K562 (cell line): ENCODE results near the gene SCAMP2. TPM values are rescaled to one million over a fixed set of nuclear protein-coding genes. Genes with fewer than 3 reads are reported as not detected.

Experiments
- ATAC-seq: fragments of 200-7000 bp; cut with Tn5 transposase; 3 replicates; pipeline ENCODE4 v1.9.1; 2020; ENCODE audit warnings: moderate library complexity
- BruUV-seq: library from RNA; stranded (reverse); fragments of 400-500 nt; replicated peaks from 2 replicates; lab custom pipeline; 2021; lab: Mats Ljungman, UMichigan
- CTCF ChIA-PET: fragments of 300-600 bp; formaldehyde crosslinking; extraction: SDS; loops from one replicate; lab custom pipeline; 2021; ENCODE audit warnings: low intra/inter-chr PET ratio; lab: Yijun Ruan, JAX
- POLR2A ChIA-PET: fragments of 300-600, 350-650 bp; sonication (Branson Sonifier 250); formaldehyde crosslinking; extraction: SDS; loops from one replicate; lab custom pipeline; 2021; ENCODE audit warnings: antibody characterized with exemption, inconsistent platforms; lab: Yijun Ruan, JAX
- DNase-seq, 4 experiments: peaks; one replicate each; pipeline versions ENCODE4 v3.0.0 to v3.0.0-alpha.2; 2011 to 2018; ENCODE audit warnings: low spot score in 3 of 4, mixed read lengths in 3 of 4; ENCODE audit errors: extremely low read depth in 1 of 4
- FAIRE-seq: peaks from 2 replicates; lab custom pipeline; 2011; peaks lifted over from hg19 to GRCh38; lab: Jason Lieb, UNC
- H2AFZ ChIP-seq: 2 replicates; pipeline ENCODE4 v1.6.0; 2011; ENCODE audit warnings: low read depth, low read length, control low read depth, inconsistent platforms
- H3K27ac ChIP-seq: fragments of 200-600 bp; 3 replicates; pipeline ENCODE4 v1.8.0; 2011; ENCODE audit warnings: low read depth, mild to moderate bottlenecking, control low read depth, inconsistent platforms, low read length, moderate library complexity, mixed read lengths; ENCODE audit errors: extremely low read depth
- H3K27me3 ChIP-seq, 2 experiments: fragments of 300-600 bp in 1 of 2; 2 replicates in 1 of 2; 3 replicates in 1 of 2; pipeline versions ENCODE4 v1.6.0 to v1.8.0; 2011; ENCODE audit warnings: inconsistent platforms in 2 of 2, low read length in 2 of 2, mild to moderate bottlenecking in 1 of 2, mixed read lengths in 1 of 2, moderate library complexity in 1 of 2; ENCODE audit not compliant: control insufficient read depth in 2 of 2, insufficient read depth in 2 of 2
- H3K36me3 ChIP-seq: fragments of 300-600 bp; 3 replicates; pipeline ENCODE4 v1.8.0; 2011; ENCODE audit warnings: mild to moderate bottlenecking, low read length, inconsistent platforms; ENCODE audit not compliant: control insufficient read depth, insufficient read depth
- H3K4me1 ChIP-seq, 2 experiments: fragments of 200-600 bp in 1 of 2; replicated peaks in 1 of 2; 2 replicates in 1 of 2; 3 replicates in 1 of 2; pipeline versions ENCODE4 v1.5.1 to v1.8.0; 2011; ENCODE audit warnings: inconsistent platforms in 2 of 2, low read length in 2 of 2, mild to moderate bottlenecking in 1 of 2, mixed read lengths in 1 of 2, moderate library complexity in 1 of 2; ENCODE audit not compliant: control insufficient read depth in 2 of 2, insufficient read depth in 2 of 2
- H3K4me2 ChIP-seq: 2 replicates; pipeline ENCODE4 v1.6.1; 2011; ENCODE audit warnings: low read length, control low read depth, inconsistent platforms, mixed read lengths; ENCODE audit not compliant: insufficient read depth
- H3K4me3 ChIP-seq: fragments of 200-600 bp; sonication (generic), shearing (Covaris generic); 2 replicates; pipeline ENCODE4 v1.5.1; 2016; ENCODE audit warnings: control low read depth, inconsistent platforms
- H3K79me2 ChIP-seq: fragments of 200-600 bp; 3 replicates; pipeline ENCODE4 v1.8.0; 2011; ENCODE audit warnings: low read length, inconsistent platforms; ENCODE audit not compliant: control insufficient read depth, insufficient read depth
- H3K9ac ChIP-seq, 2 experiments: 2 replicates each; pipeline versions ENCODE4 v1.6.0 to v1.6.1; 2011; ENCODE audit warnings: low read depth in 2 of 2, low read length in 2 of 2, control low read depth in 1 of 2, inconsistent platforms in 1 of 2, mild to moderate bottlenecking in 1 of 2, mixed read lengths in 1 of 2; ENCODE audit not compliant: insufficient read depth in 1 of 2
- H3K9me1 ChIP-seq: one replicate; pipeline ENCODE4 v1.6.0; 2011; ENCODE audit warnings: inconsistent platforms, mild to moderate bottlenecking, low read length, moderate library complexity; ENCODE audit not compliant: control insufficient read depth, insufficient read depth
- H3K9me3 ChIP-seq: replicated peaks from 2 replicates; pipeline ENCODE4 v1.5.1; 2011; ENCODE audit warnings: low read depth, low read length, inconsistent platforms; ENCODE audit not compliant: control insufficient read depth, insufficient read depth
- H4K20me1 ChIP-seq: replicated peaks from 2 replicates; pipeline ENCODE4 v1.6.1; 2011; ENCODE audit warnings: low read length, inconsistent platforms, mixed read lengths; ENCODE audit not compliant: control insufficient read depth, insufficient read depth
- CBFA2T3 ChIP-seq: fragments of 450-650 bp; IDR thresholded peaks from 2 replicates; pipeline ENCODE4 v1.6.1; 2017
- FUS ChIP-seq: fragments of 200-400 bp; formaldehyde crosslinking; optimal IDR thresholded peaks from 2 replicates; pipeline ENCODE3; 2017; ENCODE audit warnings: low read depth, low read length
- ILK ChIP-seq: fragments of 450-650 bp; IDR thresholded peaks from 2 replicates; pipeline ENCODE4 v1.6.1; 2016; ENCODE audit warnings: missing genetic modification characterization, low read depth, mild to moderate bottlenecking, missing compliant biosample characterization, moderate library complexity, borderline replicate concordance
- MECOM ChIP-seq: fragments of 250-450 bp; sonication (Bioruptor Pico); IDR thresholded peaks from 2 replicates; pipeline ENCODE4 v1.8.0; 2022; ENCODE audit warnings: inconsistent platforms
- MYBL2 ChIP-seq, 2 experiments: fragments of 450-650 bp in 1 of 2; sonication (generic) in 1 of 2; formaldehyde crosslinking in 1 of 2; IDR thresholded peaks; 2 replicates each; pipeline versions ENCODE4 v1.6.1 to v1.8.1; 2017 to 2022; ENCODE audit warnings: borderline replicate concordance in 1 of 2, inconsistent platforms in 1 of 2, low read depth in 1 of 2, mild to moderate bottlenecking in 1 of 2, missing genetic modification reagents in 1 of 2, moderate library complexity in 1 of 2
- SIN3A ChIP-seq, 2 experiments: fragments of 150-350 bp in 1 of 2; IDR thresholded peaks; 2 replicates each; pipeline ENCODE4 v1.6.1; 2011 to 2016; ENCODE audit warnings: borderline replicate concordance in 2 of 2, low read depth in 2 of 2, low read length in 2 of 2, mild to moderate bottlenecking in 2 of 2, moderate library complexity in 2 of 2; ENCODE audit not compliant: control insufficient read depth in 1 of 2
- WHSC1 ChIP-seq: IDR thresholded peaks from one replicate; pipeline ENCODE4 v1.6.1; 2012; ENCODE audit warnings: low read length, control low read depth, inconsistent platforms
- YY1 ChIP-seq, 3 experiments: IDR thresholded peaks; 2 replicates each; pipeline ENCODE4 v1.6.1; 2011; ENCODE audit warnings: low read length in 2 of 3, mild to moderate bottlenecking in 2 of 3, moderate library complexity in 2 of 3, borderline replicate concordance in 1 of 3, control low read depth in 1 of 3, low read depth in 1 of 3; ENCODE audit not compliant: insufficient read depth in 3 of 3, insufficient replicate concordance in 2 of 3, control insufficient read depth in 1 of 3, insufficient read length in 1 of 3; ENCODE audit errors: extremely low read depth in 1 of 3
- ZBTB8A ChIP-seq: fragments of 450-650 bp; IDR thresholded peaks from 2 replicates; pipeline ENCODE4 v1.6.1; 2018; ENCODE audit warnings: mild to moderate bottlenecking, moderate library complexity; ENCODE audit not compliant: partially characterized antibody
- WGBS: fragments of 100-300 bp; shearing (Covaris generic); methylation state at CpG from one replicate; pipeline ENCODE4 v1.1.6; 2016; ENCODE audit warnings: low coverage, mixed read lengths; ENCODE audit not compliant: insufficient coverage; ENCODE audit errors: missing lambda C conversion rate; 5-methylcytosine and 5-hydroxymethylcytosine counted together
- in situ Hi-C: fragments of 300-500 bp; cut with MboI; formaldehyde crosslinking; loops from 4 replicates; pipeline ENCODE4 v1.15.0; 2018; ENCODE audit warnings: inconsistent platforms, mixed read lengths
- intact Hi-C: fragments of 100-400 bp; cut with micrococcal nuclease; formaldehyde crosslinking; loops from 2 replicates; pipeline ENCODE4 v1.14.2; 2022
- polyA plus RNA-seq, 8 experiments: library from polyadenylated mRNA; depleted of rRNA in 4 of 8; stranded (reverse) in 5 of 8; unstranded in 3 of 8; fragments of >200 nt; fragmentation: Nextera tagmentation in 2 of 8; fragmentation: Illumina TruSeq in 1 of 8; extraction: Ambion mirVana in 2 of 8; extraction: Trizol in 1 of 8; gene quantifications; 2 replicates each; pipeline versions ENCODE4 v1.2.1 to v1.2.3, GENCODE V29; 2011 to 2014; ENCODE audit warnings: inconsistent platforms in 1 of 8, missing spikeins in 1 of 8
- total RNA-seq, 7 experiments: library from RNA; depleted of rRNA in 6 of 7; stranded (reverse); fragments of >200 nt in 6 of 7; fragmentation: Illumina TruSeq in 2 of 7; extraction: Trizol in 2 of 7; gene quantifications; 2 replicates each; pipeline versions ENCODE4 v1.2.1 to v1.2.3, GENCODE V29; 2011 to 2021; ENCODE audit warnings: low replicate concordance in 1 of 7
- TF ChIP-seq, protein P1 (sequence below): fragments of 450-650 bp; IDR thresholded peaks from 2 replicates; pipeline ENCODE4 v1.6.1; 2016
- TF ChIP-seq, protein P2 (sequence below): fragments of 250-450 bp; sonication (Bioruptor Pico); IDR thresholded peaks from 2 replicates; pipeline ENCODE4 v1.5.0; 2020; ENCODE audit warnings: mild to moderate bottlenecking
- TF ChIP-seq, protein P3 (sequence below), 3 experiments: fragments of 200-800 bp in 1 of 3; sonication (Bioruptor generic) in 1 of 3; sonication (generic) in 1 of 3; formaldehyde crosslinking in 1 of 3; IDR thresholded peaks; 2 replicates each; pipeline versions ENCODE4 v1.6.1 to v1.8.0; 2016 to 2022; ENCODE audit warnings: mild to moderate bottlenecking in 2 of 3, missing compliant biosample characterization in 2 of 3, missing genetic modification characterization in 2 of 3, missing genetic modification reagents in 1 of 3
- TF ChIP-seq, protein P4 (sequence below), 2 experiments: fragments of 450-650 bp in 1 of 2; sonication (generic) in 1 of 2; formaldehyde crosslinking; conservative IDR thresholded peaks; 2 replicates each; pipeline versions ENCODE4 v1.4.0 to v1.8.1; 2020 to 2022; ENCODE audit warnings: mild to moderate bottlenecking in 1 of 2, missing genetic modification reagents in 1 of 2

SCAMP2 gene
- total and polyA plus RNA-seq, 9 of the 15 experiments (the other 6 are each of a cell fraction or from before 2014, with no cell fraction given) = 5.9 to 61.1 (median 20.1) TPM

DNA sequence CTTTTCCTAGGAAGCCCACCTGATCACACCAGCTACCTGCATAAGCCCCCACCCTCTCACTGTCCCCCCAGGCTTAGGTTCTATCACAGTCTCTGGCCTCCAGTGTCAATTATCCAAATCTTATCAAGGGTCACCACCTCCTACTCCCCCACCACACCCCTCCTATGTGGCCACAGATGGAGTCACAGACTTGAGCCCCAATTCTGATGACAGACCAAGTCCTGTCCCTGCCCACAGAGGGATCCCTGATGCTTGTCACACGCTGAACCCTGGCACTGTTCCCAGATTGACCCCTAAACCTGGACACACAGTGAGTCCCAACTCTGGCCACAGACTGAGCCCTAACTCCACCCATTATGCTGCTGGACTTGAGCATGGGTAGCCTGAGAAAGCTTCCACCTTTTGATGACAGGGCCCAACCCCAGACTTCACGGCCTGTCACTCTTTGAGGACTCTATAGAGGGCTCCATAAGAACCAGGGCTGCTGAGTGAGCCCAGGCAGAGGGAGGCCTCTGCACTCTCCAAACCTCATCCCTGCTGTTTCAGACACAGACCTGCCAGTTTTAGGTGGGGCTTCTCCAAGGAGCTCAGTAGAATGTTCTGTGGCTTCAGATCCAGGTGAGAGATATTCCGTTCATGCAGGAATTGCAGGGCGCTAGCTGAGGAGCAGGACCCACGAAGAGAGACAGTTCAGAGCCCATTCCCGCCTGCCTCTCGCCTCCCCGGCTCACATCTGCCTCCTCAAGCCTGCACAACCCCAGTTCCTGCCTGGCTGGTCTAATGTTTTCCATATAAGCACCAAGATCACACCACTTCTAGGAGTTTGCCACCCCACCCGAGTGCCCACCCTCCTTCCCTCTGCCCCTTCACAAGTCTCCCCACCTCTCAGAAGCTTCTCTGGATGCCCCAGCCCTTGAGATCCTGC lies 32.1 kb downstream of the SCAMP2 start:
- peaks cover 4% of the 10 kb centered on the region; the same call in 1 of the 2 replicates for H4K20me1 ChIP-seq
- H3K4me3 ChIP-seq = no peak overlapping the region
- FAIRE-seq (no peak), DNase-seq (peak in 3 of 4 experiments; percentile 27 to 72 (median 69)), ATAC-seq (no peak)
- H3K27ac ChIP-seq = no peak overlapping the region; the same call in 2 of the 3 replicates
- in situ Hi-C loops (no loop called here), intact Hi-C loops (loop anchor here (5.0 kb wide), 3 partner anchors 51 to 146 kb away; partner anchors contain the start of gene MPI)
- H3K4me2 ChIP-seq = no peak overlapping the region
- peaks cover 60% of the 10 kb centered on the region; the same call in 2 of the 3 replicates for H3K36me3 ChIP-seq
- WGBS = 61% methylated on average over 5 of the region's 9 CpGs
- peak overlapping the region in 1 of 2 experiments; percentile 22; a peak in 2 of 4 replicates for H3K9ac ChIP-seq
- ChIA-PET POLR2A (no interaction called here), CTCF (no interaction called here)
- H2AFZ ChIP-seq = no peak overlapping the region
- H3K79me2 ChIP-seq = peaks cover 14% of the 10 kb centered on the region; the same call in 2 of the 3 replicates
- no peaks in the 10 kb centered on the region for H3K27me3 ChIP-seq
- BruUV-seq = no TSS peak
- peaks cover 8% of the 10 kb centered on the region for H3K9me1 ChIP-seq
- H3K4me1 ChIP-seq = peaks cover 19 to 62% of the 10 kb centered on the region in 2 experiments; a peak in 4 of 5 replicates
- H3K9me3 ChIP-seq = no peaks in the 10 kb centered on the region
- TF ChIP-seq ILK (tag) = no peak
- TF ChIP-seq, protein P1, sequence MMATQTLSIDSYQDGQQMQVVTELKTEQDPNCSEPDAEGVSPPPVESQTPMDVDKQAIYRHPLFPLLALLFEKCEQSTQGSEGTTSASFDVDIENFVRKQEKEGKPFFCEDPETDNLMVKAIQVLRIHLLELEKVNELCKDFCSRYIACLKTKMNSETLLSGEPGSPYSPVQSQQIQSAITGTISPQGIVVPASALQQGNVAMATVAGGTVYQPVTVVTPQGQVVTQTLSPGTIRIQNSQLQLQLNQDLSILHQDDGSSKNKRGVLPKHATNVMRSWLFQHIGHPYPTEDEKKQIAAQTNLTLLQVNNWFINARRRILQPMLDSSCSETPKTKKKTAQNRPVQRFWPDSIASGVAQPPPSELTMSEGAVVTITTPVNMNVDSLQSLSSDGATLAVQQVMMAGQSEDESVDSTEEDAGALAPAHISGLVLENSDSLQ = peak; percentile 56
- TF ChIP-seq, protein P2, sequence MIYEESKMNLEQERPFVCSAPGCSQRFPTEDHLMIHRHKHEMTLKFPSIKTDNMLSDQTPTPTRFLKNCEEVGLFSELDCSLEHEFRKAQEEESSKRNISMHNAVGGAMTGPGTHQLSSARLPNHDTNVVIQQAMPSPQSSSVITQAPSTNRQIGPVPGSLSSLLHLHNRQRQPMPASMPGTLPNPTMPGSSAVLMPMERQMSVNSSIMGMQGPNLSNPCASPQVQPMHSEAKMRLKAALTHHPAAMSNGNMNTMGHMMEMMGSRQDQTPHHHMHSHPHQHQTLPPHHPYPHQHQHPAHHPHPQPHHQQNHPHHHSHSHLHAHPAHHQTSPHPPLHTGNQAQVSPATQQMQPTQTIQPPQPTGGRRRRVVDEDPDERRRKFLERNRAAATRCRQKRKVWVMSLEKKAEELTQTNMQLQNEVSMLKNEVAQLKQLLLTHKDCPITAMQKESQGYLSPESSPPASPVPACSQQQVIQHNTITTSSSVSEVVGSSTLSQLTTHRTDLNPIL = no peak
- no peak for TF ChIP-seq SIN3A (IDR thresholded peaks at IDR 0.05; ENCODE audit: borderline replicate concordance in 2 of 2, control insufficient read depth in 1 of 2, low read depth in 2 of 2, low read length in 2 of 2)
- TF ChIP-seq, protein P3, sequence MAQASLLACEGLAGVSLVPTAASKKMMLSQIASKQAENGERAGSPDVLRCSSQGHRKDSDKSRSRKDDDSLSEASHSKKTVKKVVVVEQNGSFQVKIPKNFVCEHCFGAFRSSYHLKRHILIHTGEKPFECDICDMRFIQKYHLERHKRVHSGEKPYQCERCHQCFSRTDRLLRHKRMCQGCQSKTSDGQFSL (CRISPR knock-in tag; IDR thresholded peaks at IDR 0.05) = no peak
- TF ChIP-seq, protein P3 (tag; IDR thresholded peaks at IDR 0.05) = no peak
- no peak for TF ChIP-seq ZBTB8A
- TF ChIP-seq WHSC1 = no peak
- no peak for TF ChIP-seq MECOM
- TF ChIP-seq CBFA2T3 = peak; percentile 24; the same call in 1 of the 2 replicates
- no peak for TF ChIP-seq YY1 (IDR thresholded peaks at IDR 0.05; ENCODE audit: borderline replicate concordance in 1 of 3, control insufficient read depth in 1 of 3, extremely low read depth in 1 of 3, insufficient read depth in 3 of 3, insufficient read length in 1 of 3, insufficient replicate concordance in 2 of 3, low read depth in 1 of 3, low read length in 2 of 3)
- TF ChIP-seq MYBL2 (IDR thresholded peaks at IDR 0.05; ENCODE audit: low read depth) = no peak
- no peak for TF ChIP-seq MYBL2 (CRISPR knock-in tag; IDR thresholded peaks at IDR 0.05; ENCODE audit: borderline replicate concordance)
- TF ChIP-seq, protein P4, sequence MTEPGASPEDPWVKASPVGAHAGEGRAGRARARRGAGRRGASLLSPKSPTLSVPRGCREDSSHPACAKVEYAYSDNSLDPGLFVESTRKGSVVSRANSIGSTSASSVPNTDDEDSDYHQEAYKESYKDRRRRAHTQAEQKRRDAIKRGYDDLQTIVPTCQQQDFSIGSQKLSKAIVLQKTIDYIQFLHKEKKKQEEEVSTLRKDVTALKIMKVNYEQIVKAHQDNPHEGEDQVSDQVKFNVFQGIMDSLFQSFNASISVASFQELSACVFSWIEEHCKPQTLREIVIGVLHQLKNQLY (CRISPR knock-in tag; conservative IDR thresholded peaks at IDR 0.05) = no peak
- TF ChIP-seq FUS = no peak
